Measurements from ENCODE around the gene CDK18.
"Not testable (repeated sequence)": the region's sequence is repeated elsewhere in the genome, so short reads cannot be mapped to it uniquely, and the experiment has no call there.

Gene CDK18

GRCh38 chr1:205473966-205474365 lies 30.5 kb upstream of the CDK18 start:
- Histone ChIP-seq H3K4me1 (ENCODE audit: insufficient read depth, low read length) (no peaks in the 10 kb centered on the region), H2AFZ (ENCODE audit: low read depth, low read length) (no peak overlapping the region), H3K27me3 (ENCODE audit: insufficient read depth, low read length) (peaks cover 6% of the 10 kb centered on the region)

GRCh38 chr1:205474571-205474970 lies 29.9 kb upstream of the CDK18 start:
- H2AFZ ChIP-seq (ENCODE audit: low read depth, low read length): no peak overlapping the region
- no peaks in the 10 kb centered on the region for H3K4me1 ChIP-seq (ENCODE audit: insufficient read depth, low read length)
- peaks cover 3% of the 10 kb centered on the region for H3K9me3 ChIP-seq (ENCODE audit: low read length)
- no peak overlapping the region for H3K4me3 ChIP-seq (ENCODE audit: low read length)
- no peaks in the 10 kb centered on the region for H3K36me3 ChIP-seq (ENCODE audit: insufficient read depth, low read length)
- H3K27me3 ChIP-seq (ENCODE audit: insufficient read depth, low read length): peaks cover 6% of the 10 kb centered on the region

More at GRCh38 chr1:205473966-205474365, 30.5 kb upstream of the CDK18 start:
- peaks cover 3% of the 10 kb centered on the region for H3K9me3 ChIP-seq (ENCODE audit: low read length)
- H3K4me3 ChIP-seq (ENCODE audit: low read length): no peak overlapping the region
- no peaks in the 10 kb centered on the region for H3K36me3 ChIP-seq (ENCODE audit: insufficient read depth, low read length)

GRCh38 chr1:205475855-205476254 lies 28.6 kb upstream of the CDK18 start:
- no peak overlapping the region for H3K4me3 ChIP-seq (ENCODE audit: low read length)
- H3K36me3 ChIP-seq (ENCODE audit: insufficient read depth, low read length): no peaks in the 10 kb centered on the region
- H2AFZ ChIP-seq (ENCODE audit: low read depth, low read length): no peak overlapping the region
- H3K9me3 ChIP-seq (ENCODE audit: low read length): peaks cover 3% of the 10 kb centered on the region
- peaks cover 10% of the 10 kb centered on the region for H3K27me3 ChIP-seq (ENCODE audit: insufficient read depth, low read length)
- H3K4me1 ChIP-seq (ENCODE audit: insufficient read depth, low read length): no peaks in the 10 kb centered on the region

- H3K9me3 ChIP-seq (ENCODE audit: low read length): peaks cover 3% of the 10 kb centered on the region
- H3K4me3 ChIP-seq (ENCODE audit: low read length): no peak overlapping the region
- H3K4me1 ChIP-seq (ENCODE audit: insufficient read depth, low read length): no peaks in the 10 kb centered on the region
- peaks cover 18% of the 10 kb centered on the region for H3K27me3 ChIP-seq (ENCODE audit: insufficient read depth, low read length)
- no peak overlapping the region for H2AFZ ChIP-seq (ENCODE audit: low read depth, low read length)
- no peaks in the 10 kb centered on the region for H3K36me3 ChIP-seq (ENCODE audit: insufficient read depth, low read length)
These were observed 27.8 kb upstream of the CDK18 start for GRCh38 chr1:205476648-205477047.

- H3K4me1 ChIP-seq (ENCODE audit: insufficient read depth, low read length): no peaks in the 10 kb centered on the region
- no peaks in the 10 kb centered on the region for H3K36me3 ChIP-seq (ENCODE audit: insufficient read depth, low read length)
- H3K27me3 ChIP-seq (ENCODE audit: insufficient read depth, low read length): peaks cover 23% of the 10 kb centered on the region
- no peak overlapping the region for H2AFZ ChIP-seq (ENCODE audit: low read depth, low read length)
- H3K9me3 ChIP-seq (ENCODE audit: low read length): peaks cover 3% of the 10 kb centered on the region
- no peak overlapping the region for H3K4me3 ChIP-seq (ENCODE audit: low read length)
These were observed 27.2 kb upstream of the CDK18 start for GRCh38 chr1:205477121-205477758.

GRCh38 chr1:205477759-205478247 lies 26.7 kb upstream of the CDK18 start:
- Histone ChIP-seq H3K9me3 (ENCODE audit: low read length) (peaks cover 3% of the 10 kb centered on the region), H3K36me3 (ENCODE audit: insufficient read depth, low read length) (no peaks in the 10 kb centered on the region), H2AFZ (ENCODE audit: low read depth, low read length) (no peak overlapping the region), H3K27me3 (ENCODE audit: insufficient read depth, low read length) (peaks cover 18% of the 10 kb centered on the region), H3K4me1 (ENCODE audit: insufficient read depth, low read length) (no peaks in the 10 kb centered on the region), H3K4me3 (ENCODE audit: low read length) (no peak overlapping the region)

GRCh38 chr1:205478985-205479384 lies 25.5 kb upstream of the CDK18 start:
- H3K27me3 ChIP-seq (ENCODE audit: insufficient read depth, low read length): peaks cover 23% of the 10 kb centered on the region
- not testable (repeated sequence) for H2AFZ ChIP-seq (ENCODE audit: low read depth, low read length); H3K36me3 ChIP-seq (ENCODE audit: insufficient read depth, low read length); H3K4me3 ChIP-seq (ENCODE audit: low read length); H3K9me3 ChIP-seq (ENCODE audit: low read length); H3K4me1 ChIP-seq (ENCODE audit: insufficient read depth, low read length)

- Histone ChIP-seq H3K27me3 (ENCODE audit: insufficient read depth, low read length) (peaks cover 29% of the 10 kb centered on the region), H3K36me3 (ENCODE audit: insufficient read depth, low read length) (no peaks in the 10 kb centered on the region), H3K4me1 (ENCODE audit: insufficient read depth, low read length) (no peaks in the 10 kb centered on the region)
These were observed 24.0 kb upstream of the CDK18 start for GRCh38 chr1:205480349-205480985.

GRCh38 chr1:205481218-205481617 lies 23.3 kb upstream of the CDK18 start:
- Histone ChIP-seq H3K9me3 (ENCODE audit: low read length) (no peaks in the 10 kb centered on the region), H3K27me3 (ENCODE audit: insufficient read depth, low read length) (peaks cover 29% of the 10 kb centered on the region), H3K36me3 (ENCODE audit: insufficient read depth, low read length) (no peaks in the 10 kb centered on the region), H2AFZ (ENCODE audit: low read depth, low read length) (no peak overlapping the region), H3K4me3 (ENCODE audit: low read length) (no peak overlapping the region), H3K4me1 (ENCODE audit: insufficient read depth, low read length) (no peaks in the 10 kb centered on the region)

More at GRCh38 chr1:205480349-205480985, 24.0 kb upstream of the CDK18 start:
- Histone ChIP-seq H2AFZ (ENCODE audit: low read depth, low read length) (no peak overlapping the region), H3K9me3 (ENCODE audit: low read length) (peaks cover 3% of the 10 kb centered on the region), H3K4me3 (ENCODE audit: low read length) (no peak overlapping the region)

- no peak overlapping the region for H2AFZ ChIP-seq (ENCODE audit: low read depth, low read length)
- H3K4me3 ChIP-seq (ENCODE audit: low read length): no peak overlapping the region
These were observed 22.8 kb upstream of the CDK18 start for GRCh38 chr1:205481629-205482151.

GRCh38 chr1:205482587-205482986 lies 21.9 kb upstream of the CDK18 start:
- H3K27me3 ChIP-seq (ENCODE audit: insufficient read depth, low read length): peaks cover 29% of the 10 kb centered on the region
- not testable (repeated sequence) for H3K36me3 ChIP-seq (ENCODE audit: insufficient read depth, low read length); H2AFZ ChIP-seq (ENCODE audit: low read depth, low read length); H3K9me3 ChIP-seq (ENCODE audit: low read length); H3K4me1 ChIP-seq (ENCODE audit: insufficient read depth, low read length); H3K4me3 ChIP-seq (ENCODE audit: low read length)

More at GRCh38 chr1:205481629-205482151, 22.8 kb upstream of the CDK18 start:
- Histone ChIP-seq H3K36me3 (ENCODE audit: insufficient read depth, low read length) (no peaks in the 10 kb centered on the region), H3K9me3 (ENCODE audit: low read length) (no peaks in the 10 kb centered on the region), H3K27me3 (ENCODE audit: insufficient read depth, low read length) (peaks cover 29% of the 10 kb centered on the region), H3K4me1 (ENCODE audit: insufficient read depth, low read length) (no peaks in the 10 kb centered on the region)

- Histone ChIP-seq H3K4me1 (ENCODE audit: insufficient read depth, low read length) (no peaks in the 10 kb centered on the region), H3K9me3 (ENCODE audit: low read length) (no peaks in the 10 kb centered on the region), H3K4me3 (ENCODE audit: low read length) (no peak overlapping the region), H3K36me3 (ENCODE audit: insufficient read depth, low read length) (no peaks in the 10 kb centered on the region), H2AFZ (ENCODE audit: low read depth, low read length) (no peak overlapping the region), H3K27me3 (ENCODE audit: insufficient read depth, low read length) (peaks cover 29% of the 10 kb centered on the region)
These were observed 21.1 kb upstream of the CDK18 start for GRCh38 chr1:205483372-205483771.
